Measurements from ENCODE around the gene COL8A1. TPM values are rescaled to one million over a fixed set of nuclear protein-coding genes. Genes with fewer than 3 reads are reported as not detected.

Gene COL8A1
- total and polyA plus RNA-seq, 9 of the 15 experiments (the other 6 are each of a cell fraction or from before 2014, with no cell fraction given), result 0.07 TPM; not detected in 8

- no peak for DNase-seq (ENCODE audit: extremely low read depth in 1 of 4, low spot score in 3 of 4)
- POLR2A ChIA-PET, result no interaction called here
- FAIRE-seq, result no peak
- Histone ChIP-seq H3K9ac (ENCODE audit: insufficient read depth in 1 of 2, low read depth in 2 of 2, low read length in 2 of 2) (no peak overlapping the region), H3K36me3 (ENCODE audit: control insufficient read depth, insufficient read depth, low read length) (no peaks in the 10 kb centered on the region), H3K4me2 (ENCODE audit: insufficient read depth, low read length) (no peak overlapping the region), H2AFZ (ENCODE audit: low read depth, low read length) (no peak overlapping the region), H3K27me3 (ENCODE audit: control insufficient read depth in 2 of 2, insufficient read depth in 2 of 2, low read length in 2 of 2) (no peaks in the 10 kb centered on the region), H3K9me1 (ENCODE audit: control insufficient read depth, insufficient read depth, low read length) (no peaks in the 10 kb centered on the region), H4K20me1 (replicated peaks; ENCODE audit: control insufficient read depth, insufficient read depth, low read length) (no peaks in the 10 kb centered on the region), H3K79me2 (ENCODE audit: control insufficient read depth, insufficient read depth, low read length) (no peaks in the 10 kb centered on the region), H3K4me3 (no peak overlapping the region), H3K27ac (ENCODE audit: extremely low read depth, low read depth, low read length) (no peak overlapping the region), H3K9me3 (replicated peaks; ENCODE audit: control insufficient read depth, insufficient read depth, low read depth, low read length) (no peaks in the 10 kb centered on the region), H3K4me1 (replicated peaks in 1 of 2; ENCODE audit: control insufficient read depth in 2 of 2, insufficient read depth in 2 of 2, low read length in 2 of 2) (no peaks in the 10 kb centered on the region)
- TF ChIP-seq KLF6 (CRISPR knock-in tag; IDR thresholded peaks at IDR 0.05; ENCODE audit: borderline replicate concordance) (no peak), ZNF140 (CRISPR knock-in tag; IDR thresholded peaks at IDR 0.05) (no peak), XRCC5 (IDR thresholded peaks at IDR 0.05; ENCODE audit: low read depth, low read length) (no peak), ZNF511 (CRISPR knock-in tag; IDR thresholded peaks at IDR 0.05) (no peak)
- BruUV-seq (replicated peaks), result no TSS peak
- 2% methylated on average over 4 of the region's 4 CpGs for WGBS (ENCODE audit: insufficient coverage, low coverage, missing lambda C conversion rate)
- CTCF ChIA-PET (ENCODE audit: low intra/inter-chr PET ratio), result interaction anchor here (1.0 kb wide), 1 partner anchor 660 kb away, joined by 3 read pairs; no protein-coding TSS in a partner anchor
- no peak for ATAC-seq
- in situ Hi-C loops (cut with MboI) (no loop called here), intact Hi-C loops (cut with micrococcal nuclease) (no loop called here)
Measured at GRCh38 chr3:99684644-99685043, 46.2 kb downstream of the COL8A1 start.

GRCh38 chr3:99686469-99686868 is 48.1 kb downstream of the COL8A1 start:
- ChIA-PET CTCF (ENCODE audit: low intra/inter-chr PET ratio) (interaction anchor here (1.0 to 1.1 kb wide), 2 partner anchors 868 to 1647 kb away, joined by 4 read pairs; no protein-coding TSS in a partner anchor), POLR2A (no interaction called here)

More at GRCh38 chr3:99686469-99686868, 48.1 kb downstream of the COL8A1 start:
- no peak overlapping the region for H3K4me3 ChIP-seq
- H3K9ac ChIP-seq (ENCODE audit: insufficient read depth in 1 of 2, low read depth in 2 of 2, low read length in 2 of 2), result no peak overlapping the region
- H3K4me1 ChIP-seq (replicated peaks in 1 of 2; ENCODE audit: control insufficient read depth in 2 of 2, insufficient read depth in 2 of 2, low read length in 2 of 2), result no peaks in the 10 kb centered on the region
- in situ Hi-C loops (cut with MboI) (no loop called here), intact Hi-C loops (cut with micrococcal nuclease) (no loop called here)
- no peaks in the 10 kb centered on the region for H3K27me3 ChIP-seq (ENCODE audit: control insufficient read depth in 2 of 2, insufficient read depth in 2 of 2, low read length in 2 of 2)
- H3K9me1 ChIP-seq (ENCODE audit: control insufficient read depth, insufficient read depth, low read length), result no peaks in the 10 kb centered on the region
- no peaks in the 10 kb centered on the region for H3K36me3 ChIP-seq (ENCODE audit: control insufficient read depth, insufficient read depth, low read length)
- WGBS (ENCODE audit: insufficient coverage, low coverage, missing lambda C conversion rate), result 0% methylated on average over 1 of the region's 1 CpG
- FAIRE-seq (no peak), DNase-seq (ENCODE audit: extremely low read depth in 1 of 4, low spot score in 3 of 4) (no peak), ATAC-seq (no peak)
- TF ChIP-seq HDAC8 (tag; IDR thresholded peaks at IDR 0.05), result no peak
- no peak for TF ChIP-seq E2F6 (IDR thresholded peaks at IDR 0.05; ENCODE audit: borderline replicate concordance in 1 of 2, extremely low read depth in 1 of 2, insufficient read depth in 1 of 2, insufficient read length in 1 of 2, low read depth in 1 of 2, low read length in 1 of 2, poor library complexity in 1 of 2, severe bottlenecking in 1 of 2)
- no peak for TF ChIP-seq ZNF175 (CRISPR knock-in tag; IDR thresholded peaks at IDR 0.05; ENCODE audit: low read depth)
- TF ChIP-seq BHLHE40 (IDR thresholded peaks at IDR 0.05; ENCODE audit: low read length), result no peak
- TF ChIP-seq ZC3H8 (IDR thresholded peaks at IDR 0.05), result no peak
- no peak for TF ChIP-seq JUN (IDR thresholded peaks at IDR 0.05; ENCODE audit: borderline replicate concordance, low read depth, low read length)
- TF ChIP-seq JUN (CRISPR knock-in tag; IDR thresholded peaks at IDR 0.05; ENCODE audit: borderline replicate concordance), result no peak
- TF ChIP-seq ZNF699 (CRISPR knock-in tag; IDR thresholded peaks at IDR 0.05; ENCODE audit: insufficient replicate concordance), result no peak
- no peak for TF ChIP-seq ZNF57 (CRISPR knock-in tag; IDR thresholded peaks at IDR 0.05)
- BruUV-seq (replicated peaks), result no TSS peak
- no peaks in the 10 kb centered on the region for H3K9me3 ChIP-seq (replicated peaks; ENCODE audit: control insufficient read depth, insufficient read depth, low read depth, low read length)
- no peaks in the 10 kb centered on the region for H4K20me1 ChIP-seq (replicated peaks; ENCODE audit: control insufficient read depth, insufficient read depth, low read length)
- H2AFZ ChIP-seq (ENCODE audit: low read depth, low read length), result no peak overlapping the region
- no peaks in the 10 kb centered on the region for H3K79me2 ChIP-seq (ENCODE audit: control insufficient read depth, insufficient read depth, low read length)
- no peak overlapping the region for H3K27ac ChIP-seq (ENCODE audit: extremely low read depth, low read depth, low read length)
- H3K4me2 ChIP-seq (ENCODE audit: insufficient read depth, low read length), result no peak overlapping the region
